NOMO-1 treated with dmso at 0.1 percent for 144 hours (cell line): ENCODE measurements around the gene TRIM49D2.
"Not testable (repeated sequence)": the region's sequence is repeated elsewhere in the genome, so short reads cannot be mapped to it uniquely, and the experiment has no call there.

Experiments used
- DNase-seq: peaks from one replicate; lab custom pipeline; 2025; ENCODE audit not compliant: unreplicated experiment; lab: John Stamatoyannopoulos, UW

Gene TRIM49D2, protein sequence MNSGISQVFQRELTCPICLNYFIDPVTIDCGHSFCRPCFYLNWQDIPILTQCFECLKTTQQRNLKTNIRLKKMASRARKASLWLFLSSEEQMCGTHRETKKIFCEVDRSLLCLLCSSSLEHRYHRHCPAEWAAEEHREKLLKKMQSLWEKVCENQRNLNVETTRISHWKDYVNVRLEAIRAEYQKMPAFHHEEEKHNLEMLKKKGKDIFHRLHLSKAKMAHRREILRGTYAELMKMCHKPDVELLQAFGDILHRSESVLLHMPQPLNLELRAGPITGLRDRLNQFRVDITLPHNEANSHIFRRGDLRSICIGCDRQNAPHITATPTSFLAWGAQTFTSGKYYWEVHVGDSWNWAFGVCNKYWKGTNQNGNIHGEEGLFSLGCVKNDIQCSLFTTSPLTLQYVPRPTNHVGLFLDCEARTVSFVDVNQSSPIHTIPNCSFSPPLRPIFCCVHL

DNA sequence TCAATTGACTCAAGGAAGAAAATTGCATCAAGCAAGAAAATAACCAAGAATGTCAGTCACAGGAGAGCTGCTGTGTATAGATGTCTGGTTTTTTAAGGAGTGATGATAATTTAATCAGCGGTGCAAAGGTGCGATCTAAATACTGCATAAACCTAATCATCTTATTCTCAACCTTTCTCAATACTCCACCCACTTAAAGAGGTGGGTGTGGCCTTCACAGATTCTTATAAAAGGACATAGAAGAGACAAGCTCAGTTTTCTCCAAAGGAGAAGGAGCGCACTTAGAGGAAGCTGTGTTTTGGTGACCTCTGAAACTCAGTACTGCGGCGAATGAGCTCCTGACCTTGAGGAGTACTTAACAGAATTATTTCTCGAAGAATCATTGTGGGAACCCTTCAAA, at the start of gene TRIM49D2:
TSS of gene TRIM49D2 (plus strand) at position 301 of the 400 bp plus-strand sequence. CDS start 2,698 bp downstream, outside the sequence.
- DNase-seq = not testable (repeated sequence)

DNA sequence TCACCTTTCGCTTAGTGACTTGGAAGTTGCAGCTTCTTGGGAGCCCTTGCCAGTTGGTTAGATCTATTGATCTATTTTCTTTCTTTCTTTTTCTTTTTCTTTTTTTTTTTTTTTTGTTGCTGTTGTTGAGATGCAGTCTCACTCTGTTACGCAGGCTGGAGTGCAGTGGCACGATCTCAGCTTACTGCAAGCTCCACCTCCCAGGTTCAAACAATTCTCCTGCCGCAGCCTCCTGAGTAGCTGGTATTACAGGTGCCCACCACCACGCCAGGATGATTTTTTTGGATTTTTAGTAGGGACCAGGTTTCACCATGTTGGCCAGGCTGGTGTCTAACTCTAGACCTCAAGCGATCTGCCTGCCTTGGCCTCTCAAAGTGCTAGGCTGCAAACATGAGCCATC, 46.4 kb upstream of the TRIM49D2 start:
- not testable (repeated sequence) for DNase-seq

DNA sequence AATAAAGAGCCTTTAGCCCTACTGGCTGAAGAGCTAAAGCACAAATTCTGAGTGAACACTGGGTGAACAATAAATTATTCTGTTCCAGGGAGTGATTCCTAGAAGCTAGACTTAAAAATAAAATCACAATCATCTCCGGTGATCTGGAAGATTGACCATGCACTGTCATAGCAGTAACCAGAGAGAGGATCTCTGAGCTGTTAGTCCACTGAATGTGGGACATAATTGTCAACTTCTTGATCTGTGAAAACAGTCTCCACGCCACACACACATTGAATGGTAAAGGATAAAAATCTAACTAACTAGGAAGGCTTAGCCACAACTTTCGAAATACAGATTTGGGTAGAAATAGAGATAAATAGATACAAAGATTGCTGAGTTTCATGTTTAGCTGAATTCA, 30.6 kb upstream of the TRIM49D2 start:
- not testable (repeated sequence) for DNase-seq

DNA sequence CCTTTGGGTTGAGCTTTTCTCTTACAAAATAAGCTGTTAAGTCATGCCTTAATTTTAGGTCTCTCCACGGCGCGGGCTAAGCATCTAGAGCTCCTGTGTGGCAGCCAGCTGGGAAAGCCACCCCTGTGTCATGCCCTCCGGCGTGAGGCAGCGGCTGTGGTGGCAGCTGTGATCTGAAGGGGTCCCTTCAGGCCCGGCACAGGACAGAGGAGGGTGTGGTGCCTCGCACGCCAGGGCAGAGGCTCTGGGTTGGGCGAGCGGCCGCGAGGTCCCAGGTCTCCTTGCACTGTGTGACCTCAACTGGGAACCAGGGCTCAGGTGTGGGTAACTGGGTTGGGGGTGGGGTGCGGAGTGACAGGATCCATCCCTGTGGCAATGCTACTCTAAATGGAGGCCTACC, 23.1 kb upstream of the TRIM49D2 start:
- DNase-seq = not testable (repeated sequence)

DNA sequence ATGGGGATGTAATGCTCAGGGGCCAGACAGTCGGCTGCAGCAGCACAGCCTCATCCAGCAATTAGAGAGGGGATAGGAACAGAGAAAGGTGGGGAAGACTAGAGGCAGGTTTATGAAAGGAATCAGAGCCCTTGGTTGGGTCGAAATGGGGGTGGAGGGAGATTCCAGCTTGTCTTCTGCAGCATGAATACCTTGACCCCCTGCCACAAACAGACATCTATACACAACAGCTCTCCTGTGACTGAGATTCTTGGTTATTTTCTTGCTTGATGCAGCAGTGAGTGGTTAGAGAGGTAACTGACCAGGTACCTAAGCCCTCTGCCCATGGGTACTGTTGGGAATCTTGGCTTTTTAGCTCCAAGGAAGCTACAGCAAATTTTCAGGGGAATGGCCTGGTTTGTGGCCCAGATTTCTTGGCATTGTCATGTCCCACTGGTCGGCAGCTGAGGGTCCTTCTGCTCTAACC, 1.6 kb upstream of the TRIM49D2 start, which contains the start of gene TRIM49D1:
TSS of gene TRIM49D1 (minus strand) at position 51 of the 466 bp plus-strand sequence. CDS start 4,535 bp downstream, outside the sequence.
- DNase-seq = no peak

DNA sequence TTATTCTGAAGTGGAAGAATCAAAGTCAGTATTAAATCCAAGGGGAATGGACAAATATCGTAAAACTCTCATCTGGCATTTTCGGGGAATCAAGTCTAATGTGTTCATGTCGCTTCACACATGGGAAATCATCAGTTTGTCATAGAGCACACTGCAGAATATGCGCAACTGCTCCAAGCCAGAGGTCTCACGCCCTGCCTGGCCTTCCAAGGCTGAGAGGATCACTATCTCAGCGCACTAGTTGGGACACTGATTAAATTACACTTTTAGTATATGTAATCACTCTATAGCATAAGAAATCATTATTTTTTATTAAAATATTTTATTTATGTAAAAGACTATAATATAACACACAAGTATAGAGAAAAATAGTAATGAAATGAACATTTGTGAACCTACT, 37.0 kb downstream of the TRIM49D2 start:
- DNase-seq = not testable (repeated sequence)

DNA sequence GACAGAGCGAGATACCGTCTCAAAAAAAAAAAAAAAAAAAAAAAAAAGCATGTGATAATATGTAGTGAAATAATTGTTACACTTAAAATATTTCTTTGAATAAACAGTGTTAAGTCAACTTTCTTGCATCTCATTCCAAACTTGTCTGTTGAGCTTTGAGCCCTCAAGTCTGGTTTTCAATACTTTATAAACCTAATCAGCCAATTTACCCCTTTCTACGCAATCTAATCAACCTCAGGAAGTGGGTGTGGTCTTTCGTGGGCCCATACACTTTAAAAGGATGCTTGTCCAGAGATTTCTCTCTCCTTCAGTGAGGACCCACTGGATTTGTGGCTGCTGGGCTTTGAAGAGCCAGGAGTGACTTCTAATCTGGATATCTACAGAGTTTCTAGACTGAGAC, 41.9 kb downstream of the TRIM49D2 start, which contains the start of gene TRIM64:
TSS of gene TRIM64 (plus strand) at position 301 of the 400 bp plus-strand sequence. CDS start 2,467 bp downstream, outside the sequence.
- DNase-seq = not testable (repeated sequence)
